ENCODE measurements around the gene ANKRD27. TPM values are rescaled to one million over a fixed set of nuclear protein-coding genes. Genes with fewer than 3 reads are reported as not detected.

ANKRD27 gene
- total RNA-seq, 1 experiment from 2014 or later, result 48.1 TPM

DNA sequence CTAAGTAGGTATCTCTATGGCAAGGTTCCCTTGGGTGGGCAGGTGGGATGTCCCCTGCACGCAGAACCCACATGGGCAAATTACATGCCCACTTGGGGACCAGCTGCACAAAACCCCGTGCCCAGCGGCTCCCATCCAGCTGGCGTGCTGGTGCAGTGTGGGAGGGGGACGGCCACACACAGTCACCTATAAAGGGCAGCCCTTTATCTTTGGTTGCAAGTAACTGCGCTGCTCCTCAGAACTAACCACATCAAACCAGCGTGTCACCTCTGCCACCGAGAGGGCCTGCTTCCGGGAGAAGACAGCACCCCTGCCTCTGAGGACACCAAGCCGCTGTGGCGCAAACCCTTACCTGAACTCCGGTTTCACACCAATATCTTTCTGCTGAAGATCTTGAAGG lies 32.2 kb downstream of the ANKRD27 start:
- RAD21 ChIA-PET (ENCODE audit: low non-redundant PET in 1 of 2, low total read pairs in 2 of 2, uncharacterized antibody in 2 of 2, unreplicated experiment in 2 of 2), result no interaction called here
- Histone ChIP-seq H3K79me2 (ENCODE audit: insufficient read depth, low read length) (no peaks in the 10 kb centered on the region), H3K4me2 (ENCODE audit: low read length) (no peak overlapping the region), H3K27me3 (ENCODE audit: insufficient read depth, low read length) (no peaks in the 10 kb centered on the region), H4K20me1 (ENCODE audit: insufficient read depth) (no peaks in the 10 kb centered on the region), H2AFZ (ENCODE audit: low read depth, low read length, poor library complexity, severe bottlenecking) (no peak overlapping the region), H3K9me3 (ENCODE audit: control insufficient read depth in 1 of 2, insufficient read depth in 1 of 2, low read depth in 1 of 2, low read length in 2 of 2) (no peaks in the 10 kb centered on the region), H3K9ac (ENCODE audit: low read length) (no peak overlapping the region), H3K36me3 (ENCODE audit: control insufficient read depth in 1 of 2, insufficient read depth in 2 of 2, low read length in 2 of 2) (peaks cover 27 to 42% of the 10 kb centered on the region in 2 experiments; a peak in 3 of 4 replicates), H3K4me1 (ENCODE audit: control insufficient read depth in 1 of 2, insufficient read depth in 2 of 2, low read length in 2 of 2) (no peaks in the 10 kb centered on the region), H3K9me2 (ENCODE audit: insufficient read depth) (no peaks in the 10 kb centered on the region), H3K27ac (ENCODE audit: low read depth, low read length) (no peak overlapping the region), H3K4me3 (replicated peaks in 1 of 2; ENCODE audit: low read depth in 1 of 2, low read length in 2 of 2) (no peak overlapping the region)
- no TSS peak for BruUV-seq (replicated peaks)
- TF ChIP-seq POLR2AphosphoS5 (IDR thresholded peaks at IDR 0.05; ENCODE audit: low read depth, low read length) (no peak), REST (IDR thresholded peaks at IDR 0.05; ENCODE audit: low read depth) (no peak), YY1 (IDR thresholded peaks at IDR 0.05; ENCODE audit: extremely low read depth, insufficient replicate concordance, low read depth, low read length) (no peak), FOSL1 (IDR thresholded peaks at IDR 0.05; ENCODE audit: low read depth) (no peak), EGR1 (IDR thresholded peaks at IDR 0.05; ENCODE audit: low read depth) (no peak), EZH2phosphoT487 (IDR thresholded peaks at IDR 0.05; ENCODE audit: borderline replicate concordance) (no peak), POLR2A (IDR thresholded peaks at IDR 0.05; ENCODE audit: borderline replicate concordance, extremely low read depth, insufficient read depth, insufficient read length) (no peak), TCF7L2 (IDR thresholded peaks at IDR 0.05; ENCODE audit: borderline replicate concordance, extremely low read depth, insufficient read depth, insufficient read length) (no peak), CEBPB (IDR thresholded peaks at IDR 0.05; ENCODE audit: low read depth) (no peak), SIN3A (IDR thresholded peaks at IDR 0.05; ENCODE audit: low read depth) (no peak)
- TF ChIP-seq, protein P1, sequence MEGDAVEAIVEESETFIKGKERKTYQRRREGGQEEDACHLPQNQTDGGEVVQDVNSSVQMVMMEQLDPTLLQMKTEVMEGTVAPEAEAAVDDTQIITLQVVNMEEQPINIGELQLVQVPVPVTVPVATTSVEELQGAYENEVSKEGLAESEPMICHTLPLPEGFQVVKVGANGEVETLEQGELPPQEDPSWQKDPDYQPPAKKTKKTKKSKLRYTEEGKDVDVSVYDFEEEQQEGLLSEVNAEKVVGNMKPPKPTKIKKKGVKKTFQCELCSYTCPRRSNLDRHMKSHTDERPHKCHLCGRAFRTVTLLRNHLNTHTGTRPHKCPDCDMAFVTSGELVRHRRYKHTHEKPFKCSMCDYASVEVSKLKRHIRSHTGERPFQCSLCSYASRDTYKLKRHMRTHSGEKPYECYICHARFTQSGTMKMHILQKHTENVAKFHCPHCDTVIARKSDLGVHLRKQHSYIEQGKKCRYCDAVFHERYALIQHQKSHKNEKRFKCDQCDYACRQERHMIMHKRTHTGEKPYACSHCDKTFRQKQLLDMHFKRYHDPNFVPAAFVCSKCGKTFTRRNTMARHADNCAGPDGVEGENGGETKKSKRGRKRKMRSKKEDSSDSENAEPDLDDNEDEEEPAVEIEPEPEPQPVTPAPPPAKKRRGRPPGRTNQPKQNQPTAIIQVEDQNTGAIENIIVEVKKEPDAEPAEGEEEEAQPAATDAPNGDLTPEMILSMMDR (IDR thresholded peaks at IDR 0.05 in 2 of 3, conservative IDR thresholded peaks at IDR 0.05 in 1 of 3; ENCODE audit: borderline replicate concordance in 1 of 3, insufficient read depth in 1 of 3, low read depth in 2 of 3, low read length in 2 of 3), result no peak
- TF ChIP-seq, protein P2, sequence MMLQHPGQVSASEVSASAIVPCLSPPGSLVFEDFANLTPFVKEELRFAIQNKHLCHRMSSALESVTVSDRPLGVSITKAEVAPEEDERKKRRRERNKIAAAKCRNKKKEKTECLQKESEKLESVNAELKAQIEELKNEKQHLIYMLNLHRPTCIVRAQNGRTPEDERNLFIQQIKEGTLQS (IDR thresholded peaks at IDR 0.05), result no peak
- CTCF ChIA-PET, result no interaction called here
- intact Hi-C loops (cut with micrococcal nuclease), result no loop called here
- DNase-seq (ENCODE audit: low read depth, low spot score), result no peak
- POLR2A ChIA-PET, result no interaction called here
- no peak for ATAC-seq
